GM12878 (cell line): ENCODE measurements around the gene EZH2.

Experiments
- CBX3 ChIP-seq: fragments of 200-600 bp; sonication (generic); IDR thresholded peaks from 2 replicates; pipeline ENCODE4 v1.6.1; 2016; ENCODE audit warnings: low read depth, borderline replicate concordance
- CEBPB ChIP-seq, 2 experiments: fragments of 150-350 bp in 1 of 2; IDR thresholded peaks; 2 replicates each; pipeline ENCODE4 v1.6.1; 2012 to 2014; ENCODE audit warnings: low read depth in 2 of 2, low read length in 2 of 2, borderline replicate concordance in 1 of 2, inconsistent platforms in 1 of 2
- CHD2 ChIP-seq: IDR thresholded peaks from 2 replicates; pipeline ENCODE4 v1.6.1; 2011; ENCODE audit warnings: low read depth, low read length, improper control_type of control experiment, borderline replicate concordance
- CREB1 ChIP-seq: IDR thresholded peaks from 2 replicates; pipeline ENCODE4 v1.6.1; 2012; ENCODE audit warnings: low read depth, mild to moderate bottlenecking, inconsistent platforms
- ETV6 ChIP-seq, 2 experiments: fragments of 450-650 bp in 1 of 2; IDR thresholded peaks in 1 of 2; conservative IDR thresholded peaks in 1 of 2; 2 replicates each; pipeline ENCODE4 v1.6.1; 2014; ENCODE audit warnings: antibody characterized with exemption in 1 of 2, borderline replicate concordance in 1 of 2, low read depth in 1 of 2, mild to moderate bottlenecking in 1 of 2, moderate library complexity in 1 of 2
- KAT2A ChIP-seq: conservative IDR thresholded peaks from 2 replicates; pipeline ENCODE4 v1.6.1; 2011; ENCODE audit warnings: low read depth, low read length; ENCODE audit not compliant: control insufficient read depth
- POLR2A ChIP-seq: IDR thresholded peaks from 2 replicates; pipeline ENCODE4 v1.6.1; 2011; ENCODE audit warnings: low read depth, mild to moderate bottlenecking, low read length
- TARDBP ChIP-seq: IDR thresholded peaks from 2 replicates; pipeline ENCODE4 v1.6.1; 2016; ENCODE audit warnings: borderline replicate concordance
- TCF7 ChIP-seq: IDR thresholded peaks from 2 replicates; pipeline ENCODE4 v1.6.1; 2014; ENCODE audit warnings: antibody characterized with exemption, borderline replicate concordance
- TF ChIP-seq, protein P1 (sequence below), 3 experiments: IDR thresholded peaks in 2 of 3; conservative IDR thresholded peaks in 1 of 3; 2 replicates each; pipeline ENCODE4 v1.5.1; 2011; ENCODE audit warnings: low read depth in 3 of 3, low read length in 3 of 3, mild to moderate bottlenecking in 3 of 3, control low read depth in 2 of 3, moderate library complexity in 2 of 3, inconsistent platforms in 1 of 3, mixed read lengths in 1 of 3; ENCODE audit not compliant: control insufficient read depth in 2 of 3, insufficient read depth in 1 of 3; ENCODE audit errors: extremely low read depth in 1 of 3
- TF ChIP-seq, protein P2 (sequence below): fragments of 450-650 bp; formaldehyde crosslinking; IDR thresholded peaks from 2 replicates; pipeline ENCODE4 v1.4.0; 2022; ENCODE audit warnings: mild to moderate bottlenecking, moderate library complexity
- TF ChIP-seq, protein P3 (sequence below): IDR thresholded peaks from 2 replicates; pipeline ENCODE4 v1.6.1; 2012; ENCODE audit warnings: low read depth, low read length, improper control_type of control experiment

DNA sequence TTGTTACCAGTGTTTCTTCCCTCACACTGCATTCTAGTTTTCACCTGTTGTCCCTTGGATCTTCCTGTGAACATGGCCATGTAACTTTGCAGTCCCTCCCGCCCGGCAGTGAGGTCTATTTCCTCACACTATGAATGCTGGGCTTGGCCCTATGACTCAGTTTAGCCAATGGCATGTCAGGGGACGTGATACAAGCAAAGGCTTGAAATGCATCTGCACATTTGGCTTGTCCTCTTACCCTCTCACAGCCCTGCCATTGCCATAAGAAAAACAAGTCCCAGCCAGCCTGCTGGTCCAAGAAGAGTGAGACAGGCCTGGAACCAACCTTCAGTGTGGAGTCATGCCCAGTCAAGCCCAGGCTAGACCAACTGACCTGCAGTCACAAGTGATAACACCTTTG, 17.1 kb upstream of the EZH2 start:
- TF ChIP-seq CBX3 (no peak), TARDBP (no peak), ETV6 (conservative IDR thresholded peaks at IDR 0.05 in 1 of 2, IDR thresholded peaks at IDR 0.05 in 1 of 2; ENCODE audit: borderline replicate concordance in 1 of 2, low read depth in 1 of 2) (no peak), KAT2A (no peak), CHD2 (no peak), TCF7 (no peak), CEBPB (IDR thresholded peaks at IDR 0.05; ENCODE audit: borderline replicate concordance in 1 of 2, low read depth in 2 of 2, low read length in 2 of 2) (no peak), CREB1 (no peak), POLR2A (no peak)
- TF ChIP-seq, protein P1, sequence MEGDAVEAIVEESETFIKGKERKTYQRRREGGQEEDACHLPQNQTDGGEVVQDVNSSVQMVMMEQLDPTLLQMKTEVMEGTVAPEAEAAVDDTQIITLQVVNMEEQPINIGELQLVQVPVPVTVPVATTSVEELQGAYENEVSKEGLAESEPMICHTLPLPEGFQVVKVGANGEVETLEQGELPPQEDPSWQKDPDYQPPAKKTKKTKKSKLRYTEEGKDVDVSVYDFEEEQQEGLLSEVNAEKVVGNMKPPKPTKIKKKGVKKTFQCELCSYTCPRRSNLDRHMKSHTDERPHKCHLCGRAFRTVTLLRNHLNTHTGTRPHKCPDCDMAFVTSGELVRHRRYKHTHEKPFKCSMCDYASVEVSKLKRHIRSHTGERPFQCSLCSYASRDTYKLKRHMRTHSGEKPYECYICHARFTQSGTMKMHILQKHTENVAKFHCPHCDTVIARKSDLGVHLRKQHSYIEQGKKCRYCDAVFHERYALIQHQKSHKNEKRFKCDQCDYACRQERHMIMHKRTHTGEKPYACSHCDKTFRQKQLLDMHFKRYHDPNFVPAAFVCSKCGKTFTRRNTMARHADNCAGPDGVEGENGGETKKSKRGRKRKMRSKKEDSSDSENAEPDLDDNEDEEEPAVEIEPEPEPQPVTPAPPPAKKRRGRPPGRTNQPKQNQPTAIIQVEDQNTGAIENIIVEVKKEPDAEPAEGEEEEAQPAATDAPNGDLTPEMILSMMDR (IDR thresholded peaks at IDR 0.05 in 2 of 3, conservative IDR thresholded peaks at IDR 0.05 in 1 of 3; ENCODE audit: control insufficient read depth in 2 of 3, extremely low read depth in 1 of 3, insufficient read depth in 1 of 3, low read depth in 3 of 3, low read length in 3 of 3) = no peak
- TF ChIP-seq, protein P2, sequence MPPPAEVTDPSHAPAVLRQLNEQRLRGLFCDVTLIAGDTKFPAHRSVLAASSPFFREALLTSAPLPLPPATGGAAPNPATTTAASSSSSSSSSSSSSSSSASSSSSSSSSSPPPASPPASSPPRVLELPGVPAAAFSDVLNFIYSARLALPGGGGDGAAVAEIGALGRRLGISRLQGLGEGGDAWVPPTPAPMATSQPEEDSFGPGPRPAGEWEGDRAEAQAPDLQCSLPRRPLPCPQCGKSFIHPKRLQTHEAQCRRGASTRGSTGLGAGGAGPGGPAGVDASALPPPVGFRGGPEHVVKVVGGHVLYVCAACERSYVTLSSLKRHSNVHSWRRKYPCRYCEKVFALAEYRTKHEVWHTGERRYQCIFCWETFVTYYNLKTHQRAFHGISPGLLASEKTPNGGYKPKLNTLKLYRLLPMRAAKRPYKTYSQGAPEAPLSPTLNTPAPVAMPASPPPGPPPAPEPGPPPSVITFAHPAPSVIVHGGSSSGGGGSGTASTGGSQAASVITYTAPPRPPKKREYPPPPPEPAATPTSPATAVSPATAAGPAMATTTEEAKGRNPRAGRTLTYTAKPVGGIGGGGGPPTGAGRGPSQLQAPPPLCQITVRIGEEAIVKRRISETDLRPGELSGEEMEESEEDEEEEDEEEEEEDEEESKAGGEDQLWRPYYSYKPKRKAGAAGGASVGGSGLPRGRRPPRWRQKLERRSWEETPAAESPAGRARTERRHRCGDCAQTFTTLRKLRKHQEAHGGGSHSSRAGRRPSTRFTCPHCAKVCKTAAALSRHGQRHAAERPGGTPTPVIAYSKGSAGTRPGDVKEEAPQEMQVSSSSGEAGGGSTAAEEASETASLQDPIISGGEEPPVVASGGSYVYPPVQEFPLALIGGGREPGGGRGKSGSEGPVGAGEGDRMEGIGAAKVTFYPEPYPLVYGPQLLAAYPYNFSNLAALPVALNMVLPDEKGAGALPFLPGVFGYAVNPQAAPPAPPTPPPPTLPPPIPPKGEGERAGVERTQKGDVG (CRISPR knock-in tag) = no peak
- TF ChIP-seq, protein P3, sequence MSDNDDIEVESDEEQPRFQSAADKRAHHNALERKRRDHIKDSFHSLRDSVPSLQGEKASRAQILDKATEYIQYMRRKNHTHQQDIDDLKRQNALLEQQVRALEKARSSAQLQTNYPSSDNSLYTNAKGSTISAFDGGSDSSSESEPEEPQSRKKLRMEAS = no peak
